OCI-LY3 (cell line): Measurements from ENCODE around the gene SNCAIP.

Experiments
- H2AFZ ChIP-seq: fragments of 200-600, 300-600 bp; shearing (Covaris generic); 2 replicates; pipeline ENCODE4 v1.6.0; 2014; ENCODE audit warnings: antibody characterized with exemption, low read depth, low read length
- H3K27ac ChIP-seq: fragments of 200-600, 300-600 bp; sonication (generic); 2 replicates; pipeline ENCODE4 v1.5.1; 2014; ENCODE audit warnings: mild to moderate bottlenecking, low read length, moderate library complexity, mixed read lengths
- H3K27me3 ChIP-seq: fragments of 200-600, 300-600 bp; sonication (generic); 2 replicates; pipeline ENCODE4 v1.6.1; 2014; ENCODE audit warnings: low read depth, low read length, mixed read lengths
- H3K36me3 ChIP-seq: fragments of 200-600, 300-600 bp; sonication (generic); replicated peaks from 2 replicates; pipeline ENCODE3; 2014; ENCODE audit warnings: low read depth, low read length, mixed read lengths
- H3K4me1 ChIP-seq: fragments of 300-600, 200-600 bp; sonication (generic); 2 replicates; pipeline ENCODE4 v1.6.1; 2014; ENCODE audit warnings: low read length, mixed read lengths
- H3K4me2 ChIP-seq: fragments of 200-600, 300-600 bp; sonication (generic); 2 replicates; pipeline ENCODE4 v1.6.1; 2014; ENCODE audit warnings: low read length, mixed read lengths
- H3K4me3 ChIP-seq: fragments of 300-600, 200-600 bp; sonication (generic); 2 replicates; pipeline ENCODE4 v1.5.1; 2014; ENCODE audit warnings: antibody characterized with exemption, mild to moderate bottlenecking, low read length, moderate library complexity
- H3K79me2 ChIP-seq: fragments of 300-600, 200-600 bp; shearing (Covaris generic); 2 replicates; pipeline ENCODE4 v1.6.1; 2014; ENCODE audit warnings: mild to moderate bottlenecking, low read length, mixed read lengths
- H3K9ac ChIP-seq: fragments of 300-600, 200-600 bp; shearing (Covaris generic); 2 replicates; pipeline ENCODE4 v1.6.0; 2014; ENCODE audit warnings: mild to moderate bottlenecking, low read length, moderate library complexity
- H3K9me3 ChIP-seq: fragments of 200-600, 300-600 bp; shearing (Covaris generic); 2 replicates; pipeline ENCODE4 v1.6.1; 2014; ENCODE audit warnings: low read length, mixed read lengths; ENCODE audit not compliant: insufficient read depth
- H4K20me1 ChIP-seq: fragments of 200-600, 300-600 bp; sonication (generic); 2 replicates; pipeline ENCODE4 v1.6.1; 2016; ENCODE audit warnings: low read length, mixed read lengths; ENCODE audit not compliant: insufficient read depth
- CTCF ChIP-seq: fragments of 200-600, 300-600 bp; sonication (generic); IDR thresholded peaks from 2 replicates; pipeline ENCODE4 v1.5.1; 2014; ENCODE audit warnings: antibody characterized with exemption, low read length, low read depth
- EZH2phosphoT487 ChIP-seq: fragments of 200-600 bp; shearing (Covaris generic); IDR thresholded peaks from 2 replicates; pipeline ENCODE4 v1.6.1; 2018; ENCODE audit warnings: antibody characterized with exemption, mixed run types, low read depth

The SNCAIP gene

DNA sequence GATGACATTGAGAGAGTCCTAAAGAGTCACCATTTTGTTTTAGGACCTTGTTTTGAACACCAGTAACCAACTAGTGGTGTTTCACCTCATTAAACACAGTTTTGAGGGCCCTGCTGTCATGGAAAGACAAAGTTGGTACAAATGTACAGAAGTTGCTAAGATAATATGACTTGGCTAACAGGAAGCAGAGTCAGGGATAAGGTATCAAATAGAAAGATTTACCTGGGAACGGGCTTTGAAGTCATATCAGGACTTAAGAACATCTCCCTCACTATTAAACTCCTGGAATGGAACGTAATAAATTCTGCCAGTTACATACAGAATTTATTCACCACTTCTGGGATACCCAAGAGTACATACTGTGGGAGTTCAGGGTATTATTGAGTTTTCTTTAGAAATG lies 115.6 kb downstream of the SNCAIP start:
- no peak overlapping the region for H3K4me2 ChIP-seq
- no peak overlapping the region for H3K4me3 ChIP-seq
- H3K27ac ChIP-seq: no peak overlapping the region
- peaks cover 8% of the 10 kb centered on the region for H3K36me3 ChIP-seq
- H3K27me3 ChIP-seq: no peaks in the 10 kb centered on the region
- no peak overlapping the region for H3K9ac ChIP-seq
- H3K4me1 ChIP-seq: no peaks in the 10 kb centered on the region
- no peaks in the 10 kb centered on the region for H3K79me2 ChIP-seq
- TF ChIP-seq EZH2phosphoT487 (no peak), CTCF (no peak)
- no peaks in the 10 kb centered on the region for H3K9me3 ChIP-seq
- H2AFZ ChIP-seq: no peak overlapping the region
- no peaks in the 10 kb centered on the region for H4K20me1 ChIP-seq

GRCh38 chr5:122429545-122430318 lies 117.7 kb downstream of the SNCAIP start:
- Histone ChIP-seq H3K4me1 (no peaks in the 10 kb centered on the region), H3K9ac (no peak overlapping the region), H2AFZ (no peak overlapping the region), H3K27me3 (no peaks in the 10 kb centered on the region), H4K20me1 (no peaks in the 10 kb centered on the region), H3K27ac (no peak overlapping the region), H3K4me2 (no peak overlapping the region), H3K9me3 (no peaks in the 10 kb centered on the region), H3K4me3 (no peak overlapping the region), H3K36me3 (no peaks in the 10 kb centered on the region), H3K79me2 (no peaks in the 10 kb centered on the region)
- TF ChIP-seq CTCF (no peak), EZH2phosphoT487 (no peak)

- H3K4me2 ChIP-seq: no peak overlapping the region
- H3K79me2 ChIP-seq: no peaks in the 10 kb centered on the region
- no peak overlapping the region for H3K4me3 ChIP-seq
- H3K27ac ChIP-seq: no peak overlapping the region
- TF ChIP-seq EZH2phosphoT487 (no peak), CTCF (no peak)
- H4K20me1 ChIP-seq: no peaks in the 10 kb centered on the region
- no peak overlapping the region for H2AFZ ChIP-seq
- H3K4me1 ChIP-seq: no peaks in the 10 kb centered on the region
- no peaks in the 10 kb centered on the region for H3K27me3 ChIP-seq
- H3K9me3 ChIP-seq: no peaks in the 10 kb centered on the region
- H3K36me3 ChIP-seq: no peaks in the 10 kb centered on the region
- no peak overlapping the region for H3K9ac ChIP-seq
Measured at GRCh38 chr5:122430319-122430586, 118.2 kb downstream of the SNCAIP start.

DNA sequence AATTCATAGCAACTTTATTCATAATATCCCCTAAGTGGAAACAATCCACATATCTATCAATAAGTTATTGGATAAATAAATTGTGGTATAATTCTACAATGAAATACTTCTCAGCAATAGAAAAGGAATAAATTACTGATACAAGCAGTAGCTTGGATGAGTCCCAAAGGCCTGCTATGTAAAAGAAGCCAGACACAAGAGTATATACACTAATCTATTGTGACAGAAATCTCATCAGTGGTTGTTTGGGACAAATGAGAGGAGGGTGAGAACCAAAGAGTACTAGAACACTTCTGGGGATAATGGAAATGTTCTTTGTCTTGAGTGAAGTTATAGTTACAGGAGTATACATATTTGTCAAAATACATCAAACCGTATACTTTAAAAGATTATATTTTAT lies 119.3 kb downstream of the SNCAIP start:
- no peak overlapping the region for H3K9ac ChIP-seq
- no peak overlapping the region for H3K4me3 ChIP-seq
- H3K4me2 ChIP-seq: no peak overlapping the region
- no peaks in the 10 kb centered on the region for H3K27me3 ChIP-seq
- no peaks in the 10 kb centered on the region for H3K36me3 ChIP-seq
- H3K9me3 ChIP-seq: no peaks in the 10 kb centered on the region
- no peak overlapping the region for H2AFZ ChIP-seq
- no peak overlapping the region for H3K27ac ChIP-seq
- H3K4me1 ChIP-seq: no peaks in the 10 kb centered on the region
- no peaks in the 10 kb centered on the region for H3K79me2 ChIP-seq
- H4K20me1 ChIP-seq: no peaks in the 10 kb centered on the region
- TF ChIP-seq CTCF: no peak
- no peak for TF ChIP-seq EZH2phosphoT487
